GM21529 (cell line): ENCODE results near the gene SHROOM2.
A peak's percentile ranks its signal among the peaks of the same experiment; 100 is the strongest.
"Not testable (repeated sequence)": the region's sequence is repeated elsewhere in the genome, so short reads cannot be mapped to it uniquely, and the experiment has no call there.

Experiments used
- ATAC-seq: cut with Tn5 transposase; IDR thresholded peaks from one replicate; pipeline ENCODE4 v1.9.1; 2021; ENCODE audit not compliant: unreplicated experiment

SHROOM2 gene

DNA sequence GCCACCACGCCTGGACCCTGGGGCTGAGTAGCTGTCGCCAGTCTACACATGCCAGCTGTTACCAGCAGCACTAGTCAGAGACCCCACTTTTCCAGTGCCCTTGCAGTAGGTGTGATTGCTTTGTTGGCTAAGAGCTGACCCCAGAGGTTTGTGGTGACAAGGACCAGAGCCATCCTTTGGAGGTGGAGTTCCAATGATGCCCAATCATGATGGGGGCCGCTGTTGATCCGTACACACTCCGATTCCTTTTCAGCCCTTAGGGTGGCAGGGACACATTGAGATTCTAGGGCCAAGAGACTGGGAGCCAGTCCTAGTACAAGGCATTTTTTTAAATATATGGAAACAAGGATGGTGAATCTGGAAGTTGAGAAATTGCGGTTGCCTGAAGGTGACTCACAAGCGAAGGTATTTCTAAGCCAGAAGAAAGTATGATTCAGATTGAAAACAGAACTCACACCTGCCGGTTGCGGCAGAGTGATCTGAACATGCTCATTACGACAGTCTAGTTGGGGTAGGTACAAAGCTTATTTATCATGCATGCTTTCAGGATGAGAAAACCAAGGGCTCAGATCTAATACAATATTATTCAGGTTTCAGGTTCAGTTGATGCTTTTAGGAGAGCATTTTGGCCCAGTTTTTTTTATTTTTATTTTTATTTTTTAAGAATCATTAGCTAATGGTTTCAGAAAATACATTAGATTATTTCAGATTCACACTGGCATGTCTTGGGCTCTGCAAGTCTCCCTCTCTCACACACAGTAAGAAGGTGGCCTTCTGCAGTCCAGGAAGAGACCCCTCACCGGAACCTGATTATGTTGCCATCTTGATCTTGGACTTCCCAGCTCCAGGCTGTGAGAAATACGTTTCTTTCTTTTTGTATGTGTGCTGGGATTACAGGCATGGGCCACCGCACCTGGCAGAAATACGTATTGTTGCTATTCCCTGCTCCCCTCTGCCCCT, 43.4 kb downstream of the SHROOM2 start:
- ATAC-seq: peak; percentile 92

DNA sequence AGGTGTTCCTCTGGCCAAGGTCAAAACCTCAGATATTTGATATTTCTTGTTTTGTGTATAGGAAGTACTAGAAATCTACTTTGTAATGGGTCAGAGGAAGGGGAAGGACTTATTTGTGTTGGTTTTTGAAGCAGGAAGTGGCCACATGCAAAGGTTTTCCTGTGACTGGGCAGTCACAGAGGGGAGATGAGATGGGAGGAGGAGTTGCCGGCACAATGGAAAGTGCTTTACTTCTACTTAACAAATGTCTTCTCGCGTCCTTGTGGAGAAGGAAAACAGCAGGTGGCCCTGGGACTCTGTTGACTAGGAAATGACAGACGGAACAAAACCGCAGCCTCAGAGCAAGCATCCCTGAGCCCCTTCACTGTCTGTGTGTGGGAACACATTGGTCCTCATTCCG, 46.6 kb downstream of the SHROOM2 start:
- ATAC-seq: no peak

DNA sequence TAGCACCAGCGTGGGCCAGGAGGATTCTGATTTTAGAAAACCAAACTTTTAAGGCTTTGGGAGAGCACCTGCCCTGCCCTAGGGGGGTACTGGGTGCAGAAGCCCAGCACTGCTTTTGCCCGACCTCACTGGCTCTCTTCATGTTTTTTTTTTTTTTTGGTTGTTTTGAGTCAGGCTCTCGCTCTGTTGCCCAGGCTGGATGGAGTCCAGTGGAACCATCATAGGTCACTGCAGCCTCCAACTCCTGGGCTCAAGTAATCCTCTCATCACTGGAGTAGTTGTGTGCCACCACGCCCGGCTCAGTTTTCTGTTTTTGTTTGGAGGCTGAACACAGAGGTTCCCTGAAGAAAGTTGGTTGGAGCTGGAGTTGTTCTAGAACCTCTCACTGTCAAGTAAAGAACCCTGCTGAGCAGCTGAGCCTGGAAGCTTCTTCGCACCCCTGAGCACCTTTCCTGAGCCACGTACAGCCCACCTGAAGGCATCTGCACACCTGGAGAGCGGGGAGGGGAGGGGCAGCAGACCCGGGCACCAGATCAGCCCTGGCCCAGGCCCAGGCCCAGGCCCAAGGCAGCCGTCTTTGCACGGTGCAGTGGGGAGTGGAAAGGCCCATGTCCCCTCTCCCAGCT, 49.5 kb downstream of the SHROOM2 start:
- no peak for ATAC-seq

DNA sequence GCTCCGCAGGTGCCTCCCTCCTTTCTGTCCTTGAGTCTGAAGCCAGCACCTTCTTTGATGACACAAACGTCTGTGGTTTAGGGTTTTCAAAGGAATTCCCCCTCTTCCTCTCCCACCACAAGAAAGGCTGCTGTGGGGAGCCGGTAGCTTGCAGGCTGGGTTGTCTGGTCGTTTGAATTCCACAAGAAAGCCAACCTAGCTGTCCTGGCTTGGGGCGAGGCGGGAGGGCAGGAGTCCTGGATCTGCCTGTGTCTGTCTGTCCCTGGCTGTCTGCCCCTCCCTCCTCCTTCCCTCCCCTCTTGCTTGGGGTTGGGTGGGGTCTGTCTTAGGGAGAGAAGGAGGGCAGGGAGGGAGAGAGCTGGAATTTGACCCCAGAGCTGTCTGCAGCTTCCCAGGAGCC, 56.3 kb downstream of the SHROOM2 start:
- no peak for ATAC-seq

DNA sequence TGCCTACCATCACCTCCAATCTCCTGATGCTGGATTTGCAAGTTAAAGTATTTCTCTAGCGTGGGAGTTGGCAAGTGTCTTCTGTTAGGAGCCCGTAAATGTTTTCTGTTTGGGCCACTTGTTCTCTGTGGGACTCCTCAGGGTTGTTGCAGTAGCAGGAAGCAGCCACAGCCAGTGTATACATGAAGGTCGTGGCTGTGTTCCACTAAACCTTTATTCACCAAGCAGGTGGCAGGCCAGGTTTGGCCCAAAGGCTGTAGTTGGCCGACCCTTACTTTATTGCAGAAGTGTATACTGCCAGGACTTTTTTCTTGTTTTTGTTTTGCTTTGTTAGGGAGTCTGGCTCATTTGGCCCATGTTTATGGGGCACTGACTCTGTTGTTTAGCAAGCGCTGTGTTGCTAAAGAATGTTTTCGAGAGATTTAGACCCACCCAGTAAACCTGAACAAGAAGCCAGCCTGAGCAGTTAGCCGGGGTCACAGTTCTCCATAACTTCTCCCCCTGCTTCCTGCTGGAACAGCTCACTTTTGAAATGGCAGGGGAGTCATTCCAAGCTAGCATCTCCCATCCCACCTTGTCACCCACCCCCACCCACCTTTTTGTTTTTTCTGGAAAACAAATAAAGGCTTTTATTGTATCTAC, 58.8 kb downstream of the SHROOM2 start:
- ATAC-seq: no peak

DNA sequence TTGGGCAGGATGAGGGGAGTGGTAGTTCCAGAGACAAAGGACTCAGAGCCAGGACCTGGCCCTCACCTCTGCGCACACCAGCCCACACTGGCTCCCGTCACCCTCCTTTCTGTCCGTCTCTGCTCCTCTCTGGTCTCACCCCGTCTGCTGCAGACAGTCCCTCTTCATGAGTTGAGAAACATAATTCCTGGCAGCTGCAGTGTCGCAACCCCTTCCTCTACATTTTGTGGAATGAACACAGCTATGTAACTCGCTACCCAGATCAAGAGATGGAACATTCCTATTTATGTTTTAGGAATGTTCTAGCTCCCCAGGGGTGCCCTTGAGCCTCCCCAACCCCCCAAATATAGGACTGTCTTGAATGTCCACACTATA, 59.3 kb downstream of the SHROOM2 start:
- no peak for ATAC-seq

DNA sequence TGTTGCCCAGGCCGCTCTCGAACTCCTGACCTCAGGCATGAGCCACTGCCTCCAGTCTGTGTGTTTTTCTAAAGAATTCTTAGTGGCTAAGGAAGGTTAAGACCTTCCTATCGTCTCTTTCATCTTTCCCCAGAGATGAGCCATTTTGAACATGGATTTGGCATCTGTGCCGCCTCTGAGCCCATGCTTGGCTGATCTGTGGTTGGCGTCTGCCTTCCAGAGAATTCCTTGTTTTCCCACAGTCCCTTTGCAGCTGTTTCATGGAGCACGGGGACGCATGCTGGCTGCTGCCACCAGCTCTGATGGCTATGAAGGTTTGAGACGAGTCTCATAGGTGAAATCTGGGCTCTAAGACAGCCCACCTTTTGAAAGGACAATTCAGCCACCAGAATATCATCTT, 60.4 kb downstream of the SHROOM2 start:
- ATAC-seq: no peak

DNA sequence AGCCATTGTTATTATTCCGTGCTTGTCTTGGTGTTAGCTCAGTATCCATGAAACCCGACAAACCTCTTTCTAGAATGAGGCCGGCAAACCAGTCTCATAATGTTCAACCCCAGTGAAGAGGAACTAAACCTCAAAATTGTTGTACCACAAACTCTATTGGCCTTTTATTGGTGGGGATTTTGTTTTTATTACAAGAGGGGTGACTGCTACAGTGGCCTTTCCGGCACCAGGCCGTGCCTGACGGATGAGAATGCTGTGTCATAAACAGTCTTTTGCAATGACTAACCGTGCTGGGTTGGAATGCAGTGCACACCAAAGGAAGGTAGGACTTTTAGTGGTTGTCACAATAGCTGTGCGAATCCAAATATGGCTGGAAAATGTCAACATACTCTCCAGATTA, 60.8 kb downstream of the SHROOM2 start:
- no peak for ATAC-seq

DNA sequence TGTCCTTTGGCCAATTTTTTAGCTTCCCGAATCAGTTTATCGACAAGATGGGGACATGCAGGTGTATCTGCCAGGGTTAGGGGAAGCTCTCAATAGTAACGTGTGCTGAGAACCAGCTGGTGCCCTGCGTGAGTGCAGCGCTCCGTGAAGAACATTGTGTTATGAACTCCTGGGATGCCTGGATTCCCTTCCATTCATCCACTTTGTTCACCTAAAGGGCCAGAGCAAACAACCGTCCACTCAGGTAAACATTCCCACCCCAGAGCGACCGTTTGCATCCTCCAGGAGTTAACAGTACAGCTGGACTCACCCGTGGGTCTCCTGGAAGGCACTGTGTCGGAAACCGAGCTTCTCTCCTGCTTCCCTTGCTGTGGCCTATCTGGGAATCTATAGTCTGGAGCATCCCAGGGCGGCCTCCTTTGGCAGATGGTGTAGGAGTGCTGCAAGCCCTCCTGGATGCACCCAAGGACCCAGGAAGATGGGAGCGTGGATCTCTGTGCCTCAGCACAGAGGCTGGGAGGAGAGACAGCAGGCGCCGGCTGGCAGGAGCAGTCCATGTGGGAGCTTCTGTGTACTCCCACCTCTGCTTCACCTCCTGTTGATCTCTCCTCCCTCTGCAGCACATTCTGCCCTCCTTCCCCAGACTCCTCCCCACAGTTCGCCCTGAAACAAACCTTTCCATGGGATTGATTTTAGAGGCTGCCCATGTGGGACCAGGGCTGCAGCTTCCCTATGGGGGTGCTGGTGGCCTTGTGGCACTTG, 62.7 kb downstream of the SHROOM2 start:
- no peak for ATAC-seq

DNA sequence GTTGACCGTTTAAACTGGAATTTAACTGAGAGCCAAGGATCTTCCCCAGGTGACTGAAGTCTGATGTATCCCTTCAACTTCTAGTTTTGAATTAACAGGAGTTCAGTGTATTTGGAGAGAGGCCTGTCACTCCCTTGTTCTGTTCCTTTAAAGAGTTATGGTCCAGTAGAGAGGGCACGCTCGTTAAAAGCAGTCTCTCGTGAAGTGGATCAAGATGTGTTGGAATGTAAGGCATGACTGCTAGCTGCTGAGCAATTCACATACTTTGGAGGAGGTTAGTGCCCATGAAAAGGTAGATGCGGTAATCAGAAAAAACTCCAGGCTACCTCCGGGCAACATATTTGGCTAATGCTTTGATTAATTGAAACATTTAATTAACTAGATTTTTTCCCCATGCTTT, 65.7 kb downstream of the SHROOM2 start:
- no peak for ATAC-seq

DNA sequence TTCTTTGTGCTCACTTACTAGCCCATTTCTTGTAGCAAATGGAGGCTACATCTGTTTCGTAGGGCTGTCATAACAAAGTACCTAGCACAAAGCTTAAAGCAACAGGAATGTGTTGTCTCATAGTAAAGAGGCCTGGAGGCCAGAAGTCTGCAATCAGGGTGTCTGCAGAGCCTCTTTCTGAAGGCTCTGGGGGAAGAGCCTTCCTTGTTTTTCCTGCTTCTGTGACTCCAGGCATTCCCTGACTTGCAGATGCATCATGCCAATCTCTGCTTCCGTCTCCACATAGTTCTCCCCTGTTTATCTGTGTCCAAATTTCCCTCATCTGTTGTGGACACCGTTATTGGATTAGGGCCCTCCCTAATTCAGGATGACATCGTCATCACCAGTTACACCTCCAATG, 67.1 kb downstream of the SHROOM2 start:
- no peak for ATAC-seq

DNA sequence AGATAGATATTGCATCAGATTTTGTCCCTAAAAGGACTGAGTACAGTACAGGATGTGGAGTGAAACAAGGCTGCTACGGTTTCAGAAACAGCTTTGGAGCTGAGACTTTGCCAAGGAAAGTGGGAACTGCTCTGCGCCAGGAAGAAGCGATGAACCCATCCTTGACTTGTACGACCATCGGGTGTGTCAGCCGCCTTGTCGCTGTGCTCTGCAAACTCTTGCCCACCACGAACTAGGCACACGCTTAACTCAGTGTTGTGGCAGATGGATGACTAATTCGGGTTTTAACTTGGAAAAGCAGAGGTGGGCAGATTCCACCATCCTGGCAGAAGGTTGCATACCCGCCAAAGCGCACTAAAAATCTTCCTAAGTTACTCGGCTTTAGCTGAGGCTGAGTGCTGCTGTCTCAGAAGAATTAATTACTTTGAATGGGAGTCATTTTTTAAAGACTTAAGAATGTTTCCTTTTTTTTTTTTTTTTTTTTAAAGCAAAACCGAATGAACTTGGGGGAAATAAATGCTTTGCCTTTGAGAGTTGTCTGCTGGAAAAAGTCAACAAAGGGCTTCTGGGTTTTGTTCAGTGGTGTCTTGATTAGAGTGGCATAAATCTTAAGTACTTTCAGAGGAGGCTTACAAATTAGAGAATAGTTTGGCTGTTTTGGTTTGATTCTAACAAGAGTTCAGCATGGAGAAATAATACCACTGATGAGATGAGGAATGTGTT, 69.5 kb downstream of the SHROOM2 start:
- ATAC-seq: no peak

DNA sequence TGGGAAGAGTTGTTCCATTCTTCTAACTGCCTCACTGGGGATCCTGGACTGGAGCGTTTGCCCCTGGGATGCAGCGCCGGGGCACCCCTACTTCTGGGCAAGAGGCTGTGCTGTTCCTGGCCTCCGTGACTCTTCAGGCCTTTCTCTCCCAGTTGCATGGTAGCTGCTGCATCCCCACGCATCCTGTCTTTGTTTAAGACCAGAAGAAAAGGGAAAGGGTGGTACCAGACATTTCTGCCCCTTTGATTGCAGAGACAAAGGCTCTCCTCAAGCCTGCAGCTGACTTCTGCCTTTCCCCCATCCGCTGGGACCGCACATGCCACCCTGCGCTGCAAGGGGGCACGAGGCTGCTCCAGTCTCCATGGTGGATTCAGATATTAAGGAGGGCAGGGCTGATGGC, 70.4 kb downstream of the SHROOM2 start:
- no peak for ATAC-seq

DNA sequence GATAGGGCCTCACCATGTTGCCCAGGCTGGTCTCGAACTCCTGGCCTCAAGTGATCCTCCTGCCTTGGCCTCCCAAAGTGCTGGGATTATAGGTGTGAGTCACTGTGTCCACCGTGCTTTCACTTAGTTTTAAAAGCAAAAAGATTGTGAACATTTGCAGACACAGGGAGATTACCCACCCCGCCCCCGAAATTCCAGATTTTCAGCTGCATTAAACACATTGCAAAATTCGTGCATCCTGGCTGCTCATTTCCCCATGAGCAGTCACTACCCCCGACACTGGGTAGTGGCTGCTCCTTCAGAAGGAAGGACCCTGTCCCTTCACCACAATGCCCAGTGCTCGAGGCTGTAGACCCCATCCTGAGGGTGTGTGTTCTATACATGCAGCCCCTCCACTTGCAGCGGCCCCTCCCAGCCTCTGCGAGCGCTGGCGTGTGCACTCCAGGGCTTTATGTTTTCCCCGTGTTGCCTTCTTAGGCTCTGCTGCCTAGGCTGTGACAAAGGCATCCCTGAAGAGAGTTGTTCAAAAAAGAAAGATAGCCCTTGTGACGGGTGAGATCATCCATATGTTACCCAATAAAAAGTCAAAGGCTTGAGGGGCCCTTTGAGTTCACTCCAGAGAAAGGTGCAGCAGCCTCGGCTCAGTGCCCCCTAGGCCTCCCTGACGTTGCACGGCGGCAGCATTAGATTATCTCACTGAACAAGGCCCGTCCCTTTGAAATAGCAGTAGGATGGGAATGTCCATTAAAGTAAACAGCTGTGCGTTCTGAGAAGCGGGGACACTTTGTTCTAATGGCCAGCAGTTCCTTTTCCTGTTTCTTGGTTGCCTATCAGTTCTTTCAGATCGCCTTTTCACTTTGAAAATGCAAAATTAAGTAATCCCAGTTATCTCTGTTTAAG, 71.6 kb downstream of the SHROOM2 start:
- ATAC-seq: no peak

DNA sequence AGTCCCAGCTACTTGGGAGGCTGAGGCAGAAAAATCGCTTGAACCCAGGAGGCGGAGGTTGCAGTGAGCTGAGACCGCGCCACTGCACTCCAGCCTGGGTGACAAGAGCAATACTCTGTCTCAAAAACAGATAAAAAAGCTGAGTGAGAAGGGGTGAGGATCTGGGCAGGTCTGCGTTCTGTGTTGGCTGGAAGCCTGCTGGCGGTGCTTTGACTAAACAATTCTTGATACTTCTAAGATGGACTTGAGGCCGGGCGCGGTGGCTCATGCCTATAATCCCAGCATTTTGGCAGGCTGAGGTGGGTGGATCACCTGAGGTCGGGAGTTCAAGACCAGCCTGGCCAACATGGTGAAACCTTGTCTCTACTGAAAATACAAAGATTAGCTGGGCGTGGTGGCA, 72.5 kb downstream of the SHROOM2 start:
- not testable (repeated sequence) for ATAC-seq

DNA sequence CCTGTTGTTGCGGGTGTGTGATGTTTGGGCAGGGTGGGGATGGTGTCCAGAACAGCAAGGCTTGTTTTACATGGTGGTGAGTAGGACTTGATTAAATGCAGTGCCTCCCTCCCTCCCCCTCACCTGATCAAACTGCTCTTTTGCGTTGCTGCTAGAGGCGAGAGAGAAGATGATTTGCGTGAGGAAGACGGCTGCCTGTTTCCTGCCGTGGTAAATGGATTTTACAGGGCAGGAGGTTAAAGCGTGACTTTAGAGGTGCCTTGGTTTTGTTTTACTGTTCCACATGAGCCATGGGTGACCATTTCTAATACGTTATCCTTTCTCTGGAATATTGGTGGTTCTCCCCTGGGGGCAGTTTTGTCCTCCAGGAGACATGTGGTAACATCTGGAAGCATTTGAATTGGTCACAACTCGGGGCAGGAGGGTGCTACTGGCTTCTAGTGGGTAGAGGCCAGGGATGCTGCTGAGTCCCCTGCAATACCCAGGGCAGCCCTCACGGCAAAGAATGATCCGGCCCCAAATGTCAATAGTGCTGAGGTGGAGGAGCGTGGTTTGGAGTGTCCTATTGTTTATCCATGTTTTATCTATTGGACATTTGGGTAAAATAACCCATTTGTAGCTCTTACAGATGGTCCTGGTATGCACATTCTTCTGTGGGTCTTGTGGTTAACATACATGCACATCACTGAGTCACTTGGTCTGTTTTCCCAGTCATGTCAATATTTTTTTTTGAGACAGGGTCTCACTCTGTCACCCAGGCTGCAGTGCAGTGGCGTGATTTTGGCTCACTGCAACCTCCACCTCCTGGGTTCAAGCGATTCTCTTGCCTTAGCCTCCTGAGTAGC, 73.7 kb downstream of the SHROOM2 start:
- no peak for ATAC-seq

DNA sequence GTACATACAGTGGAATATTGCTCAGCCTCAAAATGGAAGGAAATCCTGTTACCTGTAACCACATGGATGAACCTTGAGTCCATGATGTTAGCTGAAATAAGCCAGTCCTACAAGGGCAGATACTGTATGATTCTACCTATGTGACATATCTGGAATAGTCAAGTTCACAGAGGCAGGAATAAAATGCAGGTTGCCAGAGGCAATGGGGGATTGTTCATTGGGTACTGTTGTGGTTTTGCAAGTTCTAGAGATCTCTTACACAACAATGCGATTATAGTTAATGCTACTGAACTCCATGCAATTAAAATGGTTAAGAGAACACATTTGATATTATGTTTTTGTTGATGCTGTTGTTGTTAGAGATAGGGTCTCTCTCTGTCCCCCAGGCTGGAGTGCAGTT, 74.6 kb downstream of the SHROOM2 start:
- no peak for ATAC-seq

DNA sequence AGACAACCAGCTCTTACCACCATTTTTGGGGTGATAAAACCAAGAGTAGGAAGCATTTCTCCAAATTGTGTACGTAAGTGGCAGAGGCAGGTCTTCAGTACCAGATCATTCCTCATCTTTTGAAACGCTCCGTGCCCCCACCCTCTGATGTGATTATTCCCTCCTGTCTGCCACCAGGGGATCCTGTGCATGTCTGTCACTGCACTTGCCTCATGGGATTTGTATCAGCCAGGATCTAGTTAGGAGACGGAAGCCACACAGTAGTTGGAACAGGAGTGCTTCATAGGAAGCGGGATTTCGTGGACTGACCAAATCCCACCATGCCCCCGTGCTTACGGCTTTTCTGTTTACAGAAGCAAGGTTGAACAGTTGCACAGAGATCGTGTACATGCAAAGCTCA, 75.5 kb downstream of the SHROOM2 start:
- no peak for ATAC-seq

DNA sequence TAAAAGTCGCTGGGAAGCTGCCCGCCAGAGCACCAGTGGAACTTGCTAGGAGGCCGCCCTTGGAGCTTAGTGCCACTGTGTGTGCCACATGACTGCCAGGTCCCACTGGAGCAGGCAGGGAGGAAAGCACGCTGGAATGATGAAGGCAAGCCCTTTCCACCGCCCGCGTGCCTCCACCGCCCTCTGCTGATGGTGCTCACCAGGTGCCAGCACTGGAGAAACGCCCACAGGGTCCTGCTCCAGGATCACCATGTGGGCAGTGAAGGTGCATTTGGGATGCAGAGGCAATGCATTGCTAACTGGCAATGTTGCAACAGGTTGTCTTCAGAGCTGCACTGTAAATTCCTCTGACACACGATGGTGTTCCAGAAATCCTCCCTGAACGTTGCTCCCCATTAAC, 76.3 kb downstream of the SHROOM2 start:
- ATAC-seq: no peak
